NK-92 treated with Interleukin-12 subunit alpha and Interleukin-12 subunit beta, amount 100 ng/mL, for 24 hours (cell line): ENCODE data around the gene LMO1.

Experiments used
- DNase-seq: peaks from one replicate; lab custom pipeline; 2025; lab: John Stamatoyannopoulos, UW

LMO1 gene

GRCh38 chr11:8288166-8288772 is 24.6 kb upstream of the LMO1 start:
- no peak for DNase-seq

- no peak for DNase-seq
Measured at GRCh38 chr11:8287703-8288102, 24.0 kb upstream of the LMO1 start.

GRCh38 chr11:8287297-8287696 is 23.6 kb upstream of the LMO1 start:
- no peak for DNase-seq

GRCh38 chr11:8286886-8287285 is 23.2 kb upstream of the LMO1 start:
- DNase-seq: no peak

GRCh38 chr11:8285796-8286195 is 22.1 kb upstream of the LMO1 start:
- no peak for DNase-seq

- no peak for DNase-seq
Measured at GRCh38 chr11:8285228-8285627, 21.6 kb upstream of the LMO1 start.

- DNase-seq: no peak
Measured at GRCh38 chr11:8283465-8284230, 20.0 kb upstream of the LMO1 start.

- no peak for DNase-seq
Measured at GRCh38 chr11:8283100-8283464, 19.4 kb upstream of the LMO1 start.

- DNase-seq: no peak
Measured at GRCh38 chr11:8282631-8283030, 19.0 kb upstream of the LMO1 start.

- no peak for DNase-seq
Measured at GRCh38 chr11:8281266-8281665, 17.6 kb upstream of the LMO1 start.

- no peak for DNase-seq
Measured at GRCh38 chr11:8277691-8278090, 14.0 kb upstream of the LMO1 start.

- DNase-seq: no peak
Measured at GRCh38 chr11:8276528-8276927, 12.8 kb upstream of the LMO1 start.

GRCh38 chr11:8273287-8273686 is 9.6 kb upstream of the LMO1 start:
- no peak for DNase-seq

GRCh38 chr11:8271106-8271886 is 7.6 kb upstream of the LMO1 start:
- DNase-seq: no peak

GRCh38 chr11:8269636-8270035 is 6.0 kb upstream of the LMO1 start:
- DNase-seq: no peak

GRCh38 chr11:8268530-8269400 is 5.1 kb upstream of the LMO1 start:
- DNase-seq: no peak

GRCh38 chr11:8267831-8268529 is 4.3 kb upstream of the LMO1 start:
- no peak for DNase-seq

- no peak for DNase-seq
Measured at GRCh38 chr11:8267280-8267679, 3.6 kb upstream of the LMO1 start.

GRCh38 chr11:8266246-8267241 is 2.9 kb upstream of the LMO1 start:
- no peak for DNase-seq

GRCh38 chr11:8265681-8266241 is 2.1 kb upstream of the LMO1 start:
- no peak for DNase-seq
